Mucosa of rectum (tissue), 2 donors: Measurements from ENCODE around the gene LSR.

Source experiments
- H3K27ac ChIP-seq, 2 donors: one replicate each; pipeline ENCODE4 v1.7.0; 2013; ENCODE audit warnings: inconsistent platforms in 2 of 2, low read depth in 2 of 2, low read length in 2 of 2
- H3K27me3 ChIP-seq, 2 donors: one replicate each; pipeline ENCODE4 v1.7.0; 2013; ENCODE audit warnings: low read length in 2 of 2; ENCODE audit not compliant: control insufficient read depth in 2 of 2, insufficient read depth in 2 of 2
- H3K36me3 ChIP-seq, 2 donors: one replicate each; pipeline ENCODE4 v1.7.0; 2013; ENCODE audit warnings: low read length in 2 of 2; ENCODE audit not compliant: control insufficient read depth in 2 of 2, insufficient read depth in 2 of 2
- H3K4me1 ChIP-seq, 2 donors: one replicate each; pipeline ENCODE4 v1.7.0; 2013; ENCODE audit warnings: low read length in 2 of 2, mild to moderate bottlenecking in 1 of 2; ENCODE audit not compliant: control insufficient read depth in 2 of 2, insufficient read depth in 2 of 2
- H3K4me3 ChIP-seq, 2 donors: one replicate each; pipeline ENCODE4 v1.7.0; 2013; ENCODE audit warnings: low read length in 2 of 2
- H3K9ac ChIP-seq, 2 donors: one replicate each; pipeline ENCODE4 v1.7.0; 2013; ENCODE audit warnings: low read length in 2 of 2, low read depth in 1 of 2, mild to moderate bottlenecking in 1 of 2
- H3K9me3 ChIP-seq, 2 donors: one replicate each; pipeline ENCODE4 v1.7.0; 2013; ENCODE audit warnings: low read length in 2 of 2; ENCODE audit not compliant: control insufficient read depth in 2 of 2
- donor health status: healthy.
- donor health status: Normal muscosa, but diverticular disease.

The LSR gene

DNA sequence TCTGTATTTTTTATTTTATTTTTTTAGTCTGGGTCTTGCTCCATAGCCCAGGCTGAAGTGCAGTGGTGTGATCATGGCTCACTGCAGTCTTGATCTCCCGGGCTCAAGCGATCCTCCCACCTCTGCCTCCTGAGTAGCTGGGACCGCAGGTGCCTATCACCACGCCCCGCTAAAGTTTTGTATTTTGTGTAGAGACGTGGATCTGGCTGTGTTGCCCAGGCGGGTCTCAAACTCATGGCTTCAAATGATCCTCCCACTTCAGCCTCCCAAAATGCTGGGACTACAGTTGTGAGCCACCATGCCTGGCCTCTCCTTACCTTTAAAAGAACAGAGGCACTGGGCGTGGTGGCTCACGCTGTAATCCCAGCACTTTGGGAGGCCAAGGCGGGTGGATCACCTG lies 38.9 kb downstream of the LSR start:
- Histone ChIP-seq H3K36me3 (no peaks in the 10 kb centered on the region), H3K27ac (no peak overlapping the region), H3K4me1 (no peaks in the 10 kb centered on the region), H3K27me3 (peaks cover 0 to 6% of the 10 kb centered on the region in 2 donors), H3K9me3 (no peaks in the 10 kb centered on the region), H3K4me3 (no peak overlapping the region), H3K9ac (no peak overlapping the region)

DNA sequence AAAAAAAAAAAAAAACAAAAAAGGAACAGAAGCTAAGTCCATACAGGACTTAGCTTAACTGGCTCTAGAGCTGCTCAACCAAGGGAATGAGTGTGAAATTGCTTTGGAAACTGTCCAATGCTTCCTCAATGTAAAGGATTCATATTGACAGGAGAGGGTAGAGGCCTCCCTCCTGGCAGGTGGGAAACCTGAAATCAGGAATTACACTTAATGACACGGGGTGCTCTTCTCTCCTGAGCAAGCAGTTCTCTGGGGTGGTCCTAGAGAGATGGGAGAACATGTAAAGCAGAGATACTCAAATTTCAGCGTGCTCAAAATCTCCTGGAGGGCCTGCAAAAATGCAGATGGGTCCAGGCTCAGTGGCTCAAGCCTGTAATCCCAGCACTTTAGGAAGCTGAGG lies 39.5 kb downstream of the LSR start:
- H3K27me3 ChIP-seq = peaks cover 3 to 4% of the 10 kb centered on the region in 2 donors
- no peaks in the 10 kb centered on the region for H3K36me3 ChIP-seq

DNA sequence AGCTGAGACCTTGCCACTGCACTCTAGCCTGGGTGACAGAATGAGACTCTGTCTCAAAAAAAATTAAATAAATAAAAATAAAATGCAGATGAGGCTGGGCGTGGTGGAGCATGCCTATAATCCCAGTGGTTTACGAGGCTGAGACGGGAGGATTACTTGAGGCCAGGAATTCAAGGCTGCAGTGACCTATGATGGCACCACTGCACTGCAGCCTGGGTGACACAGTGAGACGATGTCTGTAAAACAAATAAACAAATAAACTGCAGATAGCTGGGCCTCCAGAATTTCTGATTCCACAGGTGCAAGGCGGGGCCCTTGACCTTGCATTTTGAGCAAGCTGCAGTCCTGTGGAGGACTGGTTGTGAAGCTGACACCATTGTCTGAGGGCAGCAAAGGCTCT lies 40.1 kb downstream of the LSR start:
- no peaks in the 10 kb centered on the region for H3K9me3 ChIP-seq
- H3K27me3 ChIP-seq = peaks cover 3 to 4% of the 10 kb centered on the region in 2 donors
- no peak overlapping the region for H3K27ac ChIP-seq
- no peaks in the 10 kb centered on the region for H3K36me3 ChIP-seq
- no peak overlapping the region for H3K4me3 ChIP-seq
- H3K4me1 ChIP-seq = no peaks in the 10 kb centered on the region
- H3K9ac ChIP-seq = no peak overlapping the region

More for the DNA sequence above, 39.5 kb downstream of the LSR start:
- H3K9ac ChIP-seq = no peak overlapping the region
- no peaks in the 10 kb centered on the region for H3K4me1 ChIP-seq
- H3K27ac ChIP-seq = no peak overlapping the region
- H3K4me3 ChIP-seq = no peak overlapping the region
- no peaks in the 10 kb centered on the region for H3K9me3 ChIP-seq

DNA sequence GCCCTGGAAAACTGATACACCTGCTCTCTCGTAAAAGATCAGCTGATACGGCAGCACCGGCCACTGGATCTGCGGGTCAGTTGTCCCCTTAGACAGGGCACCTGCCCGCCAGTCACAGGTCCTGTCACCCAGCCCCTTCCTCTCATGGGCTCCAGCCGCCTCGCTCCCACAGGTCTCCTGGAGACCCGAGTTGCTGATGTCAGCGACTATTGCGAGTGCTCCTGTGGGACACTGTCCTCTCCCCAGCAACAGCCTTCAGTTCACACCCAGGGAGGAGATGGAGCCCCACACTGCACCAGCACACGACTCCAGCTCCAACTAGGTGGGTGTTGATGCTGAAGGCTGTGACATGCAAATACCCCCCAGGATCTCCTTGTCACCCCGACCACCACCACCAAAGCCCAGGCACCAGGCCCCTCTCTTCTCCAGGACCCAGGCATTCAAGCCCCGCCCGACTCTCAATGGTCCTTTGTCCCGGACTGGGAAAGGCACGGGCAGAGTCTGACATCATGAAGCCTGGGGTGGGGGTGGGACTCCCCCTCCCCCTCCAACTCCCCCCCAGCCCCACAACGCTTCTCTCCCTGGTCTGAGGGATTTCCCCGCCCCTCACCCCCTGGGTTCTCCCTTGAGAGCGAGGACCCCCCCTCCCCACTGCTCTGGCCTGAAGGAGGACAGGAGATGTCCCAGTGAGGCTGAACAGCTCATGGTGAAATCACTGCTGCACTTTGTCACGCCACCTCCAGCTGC lies 41.8 kb downstream of the LSR start:
- Histone ChIP-seq H3K9me3 (no peaks in the 10 kb centered on the region), H3K27ac (no peak overlapping the region), H3K4me1 (no peaks in the 10 kb centered on the region), H3K27me3 (peaks cover 4% of the 10 kb centered on the region in 2 donors), H3K36me3 (no peaks in the 10 kb centered on the region), H3K9ac (no peak overlapping the region), H3K4me3 (no peak overlapping the region)

DNA sequence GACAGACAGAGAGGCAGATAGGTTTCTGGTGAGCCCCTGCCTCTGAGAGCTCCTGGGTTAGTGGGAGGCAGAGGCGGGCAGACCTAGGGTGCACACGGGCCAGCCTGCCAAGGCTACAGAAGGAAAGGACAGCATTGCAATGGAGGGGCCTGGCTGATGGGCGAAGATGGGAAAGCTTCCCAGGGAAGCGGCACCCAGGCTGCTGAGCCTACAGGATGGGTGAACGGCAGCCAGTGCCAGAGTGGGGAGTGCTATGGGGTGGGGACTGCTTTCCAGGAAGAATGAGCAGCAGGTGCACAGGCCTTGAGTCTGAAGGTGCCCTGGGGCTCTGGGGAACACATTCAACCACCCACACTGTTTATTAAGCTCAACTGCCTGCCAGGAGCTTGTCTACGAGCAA lies 42.5 kb downstream of the LSR start:
- H3K9ac ChIP-seq = no peak overlapping the region

GRCh38 chr19:35291916-35292315 lies 43.1 kb downstream of the LSR start, which contains the start of gene MAG:
Gene MAG, plus strand, starts transcription at chr19:35292161. Its CDS starts 3,248 bp downstream, at chr19:35295409.
- Histone ChIP-seq H3K27me3 (peaks cover 4% of the 10 kb centered on the region in 2 donors), H3K9me3 (no peaks in the 10 kb centered on the region), H3K36me3 (no peaks in the 10 kb centered on the region), H3K4me1 (no peaks in the 10 kb centered on the region), H3K9ac (no peak within 1 kb of the TSS), H3K4me3 (no peak within 1 kb of the TSS), H3K27ac (no peak within 1 kb of the TSS)

More for the DNA sequence above, 42.5 kb downstream of the LSR start:
- Histone ChIP-seq H3K27ac (no peak overlapping the region), H3K27me3 (peaks cover 4% of the 10 kb centered on the region in 2 donors), H3K36me3 (no peaks in the 10 kb centered on the region), H3K9me3 (no peaks in the 10 kb centered on the region), H3K4me3 (no peak overlapping the region), H3K4me1 (no peaks in the 10 kb centered on the region)

DNA sequence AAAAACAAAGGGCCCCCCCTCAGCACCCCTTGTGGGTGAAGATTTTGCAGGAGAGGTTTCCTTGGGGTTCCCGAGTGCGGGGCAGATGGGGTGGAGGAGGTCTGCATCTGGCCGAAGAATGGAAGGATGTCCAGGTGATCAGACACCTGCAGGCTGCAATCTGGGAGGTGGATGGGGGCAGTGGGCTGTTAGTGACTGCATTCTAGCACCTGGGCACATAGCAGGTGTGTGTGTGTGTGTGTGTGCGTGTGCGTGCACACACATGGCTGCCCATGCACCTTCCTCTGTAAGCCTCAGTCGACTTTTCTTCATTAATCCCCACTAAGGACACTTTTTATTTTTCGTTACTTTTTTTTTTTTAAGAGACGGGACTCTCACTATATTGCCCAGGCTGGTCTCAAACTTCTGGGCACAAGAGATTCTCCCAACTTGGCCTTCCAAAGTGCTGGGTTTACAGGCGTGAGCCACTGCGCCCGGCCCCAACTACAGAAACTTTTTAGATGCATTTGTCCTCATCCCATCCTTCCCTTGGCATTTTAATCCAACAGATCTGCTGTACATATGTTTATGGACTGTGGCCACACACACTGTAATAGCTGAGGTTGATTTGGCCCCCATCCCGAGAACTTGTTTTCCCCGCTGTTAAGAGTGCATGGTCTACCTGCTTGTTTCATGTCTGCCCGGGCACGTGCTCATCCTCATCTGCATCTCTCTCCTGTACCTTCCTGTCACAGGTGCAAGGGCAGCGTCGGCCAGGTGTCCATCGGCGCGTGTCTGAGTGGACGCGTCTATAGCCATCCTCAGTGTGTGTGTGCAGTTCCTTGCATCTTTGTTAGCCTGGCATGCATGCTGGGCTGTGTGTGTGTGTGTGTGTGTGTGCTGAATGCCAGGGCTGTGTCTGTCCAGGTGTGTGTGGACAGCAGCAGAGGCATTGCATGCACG lies 43.9 kb downstream of the LSR start:
- Histone ChIP-seq H3K4me3 (no peak overlapping the region), H3K27ac (no peak overlapping the region)

GRCh38 chr19:35293363-35293739 lies 44.5 kb downstream of the LSR start:
- Histone ChIP-seq H3K4me1 (no peaks in the 10 kb centered on the region), H3K27me3 (peaks cover 4% of the 10 kb centered on the region in 2 donors), H3K9me3 (no peaks in the 10 kb centered on the region), H3K36me3 (no peaks in the 10 kb centered on the region), H3K9ac (no peak overlapping the region), H3K4me3 (no peak overlapping the region), H3K27ac (no peak overlapping the region)

More for the DNA sequence above, 43.9 kb downstream of the LSR start:
- H3K36me3 ChIP-seq = no peaks in the 10 kb centered on the region
- no peaks in the 10 kb centered on the region for H3K9me3 ChIP-seq
- no peaks in the 10 kb centered on the region for H3K4me1 ChIP-seq
- no peak overlapping the region for H3K9ac ChIP-seq
- H3K27me3 ChIP-seq = peaks cover 4% of the 10 kb centered on the region in 2 donors

DNA sequence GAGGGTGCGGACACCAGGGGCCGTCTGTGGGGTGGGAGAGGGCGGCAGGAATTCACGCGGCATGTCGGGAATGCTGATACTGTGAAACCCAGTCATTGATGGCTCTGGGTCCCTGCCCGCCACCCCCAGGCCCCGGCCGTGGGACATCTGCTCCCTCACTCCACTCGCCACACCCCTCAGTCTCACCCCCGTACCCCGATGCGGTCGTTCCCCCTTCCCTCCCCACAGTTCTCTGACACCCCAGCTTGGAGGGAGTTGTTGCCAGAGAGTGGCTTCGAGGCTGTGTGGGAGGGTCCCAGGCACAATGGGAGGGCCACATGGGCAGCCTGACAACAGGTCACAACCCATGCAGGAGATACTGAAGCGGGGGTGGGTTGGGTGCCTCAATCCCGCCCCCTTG lies 45.0 kb downstream of the LSR start:
- Histone ChIP-seq H3K9ac (no peak overlapping the region), H3K27ac (no peak overlapping the region), H3K36me3 (no peaks in the 10 kb centered on the region), H3K4me3 (no peak overlapping the region), H3K4me1 (no peaks in the 10 kb centered on the region), H3K27me3 (peaks cover 4% of the 10 kb centered on the region in 2 donors), H3K9me3 (no peaks in the 10 kb centered on the region)

GRCh38 chr19:35294328-35294727 lies 45.5 kb downstream of the LSR start:
- Histone ChIP-seq H3K4me3 (no peak overlapping the region), H3K9ac (no peak overlapping the region), H3K9me3 (no peaks in the 10 kb centered on the region), H3K36me3 (no peaks in the 10 kb centered on the region), H3K27me3 (peaks cover 4% of the 10 kb centered on the region in 2 donors), H3K27ac (no peak overlapping the region), H3K4me1 (no peaks in the 10 kb centered on the region)
